SK-N-SH (cell line): ENCODE results near the gene SLC1A7. TPM values are rescaled to one million over a fixed set of nuclear protein-coding genes. Genes with fewer than 3 reads are reported as not detected.

Experiments
- CHD2 ChIP-seq: fragments of 150-350 bp; IDR thresholded peaks from 2 replicates; pipeline ENCODE4 v1.6.1; 2018; ENCODE audit warnings: low read length; ENCODE audit not compliant: partially characterized antibody
- FOSL2 ChIP-seq: IDR thresholded peaks from 2 replicates; pipeline ENCODE4 v1.4.0; 2012; ENCODE audit warnings: low read depth, mild to moderate bottlenecking, moderate library complexity, borderline replicate concordance
- GABPA ChIP-seq: IDR thresholded peaks from 2 replicates; pipeline ENCODE4 v1.4.0; 2012; ENCODE audit warnings: low read depth, mild to moderate bottlenecking
- GATA2 ChIP-seq: sonication (generic); formaldehyde crosslinking; IDR thresholded peaks from 2 replicates; pipeline ENCODE4 v1.5.0; 2020; ENCODE audit warnings: mild to moderate bottlenecking, missing genetic modification reagents
- JUND ChIP-seq: IDR thresholded peaks from 2 replicates; pipeline ENCODE4 v1.4.0; 2012
- MXI1 ChIP-seq: IDR thresholded peaks from 2 replicates; pipeline ENCODE4 v1.6.1; 2012; ENCODE audit warnings: mild to moderate bottlenecking, low read depth, low read length, improper control_type of control experiment
- NFIC ChIP-seq: IDR thresholded peaks from 2 replicates; pipeline ENCODE4 v1.4.0; 2012; ENCODE audit warnings: borderline replicate concordance
- NRF1 ChIP-seq: IDR thresholded peaks from 2 replicates; pipeline ENCODE4 v1.6.1; 2012; ENCODE audit warnings: low read depth, mild to moderate bottlenecking, low read length
- POLR2AphosphoS5 ChIP-seq: IDR thresholded peaks from 2 replicates; pipeline ENCODE4 v1.6.1; 2012; ENCODE audit warnings: low read depth, low read length
- RCOR1 ChIP-seq: fragments of 150-350 bp; IDR thresholded peaks from 2 replicates; pipeline ENCODE4 v1.6.1; 2017; ENCODE audit warnings: antibody characterized with exemption, low read length
- RFX5 ChIP-seq: IDR thresholded peaks from 2 replicates; pipeline ENCODE4 v1.6.1; 2012; ENCODE audit warnings: mild to moderate bottlenecking, improper control_type of control experiment, low read length
- RXRA ChIP-seq: IDR thresholded peaks from 2 replicates; pipeline ENCODE4 v1.4.0; 2012; ENCODE audit warnings: low read depth, mild to moderate bottlenecking, borderline replicate concordance
- SIN3A ChIP-seq: IDR thresholded peaks from 2 replicates; pipeline ENCODE4 v1.6.1; 2012; ENCODE audit warnings: low read depth, mild to moderate bottlenecking, low read length, moderate library complexity, borderline replicate concordance
- TAF1 ChIP-seq: IDR thresholded peaks from 2 replicates; pipeline ENCODE4 v1.6.1; 2012; ENCODE audit warnings: low read depth, mild to moderate bottlenecking, low read length, moderate library complexity, borderline replicate concordance
- TCF12 ChIP-seq: IDR thresholded peaks from 2 replicates; pipeline ENCODE4 v1.4.0; 2012
- YY1 ChIP-seq: IDR thresholded peaks from 2 replicates; pipeline ENCODE4 v1.4.0; 2012; ENCODE audit warnings: low read depth, mild to moderate bottlenecking
- polyA plus RNA-seq, 3 experiments: library from polyadenylated mRNA; depleted of rRNA; stranded (reverse); fragments of >200 nt; gene quantifications; 2 replicates each; pipeline ENCODE4 v1.2.3, GENCODE V29; 2012
- TF ChIP-seq, protein P1 (sequence below): IDR thresholded peaks from 2 replicates; pipeline ENCODE4; 2012
- TF ChIP-seq, protein P2 (sequence below): IDR thresholded peaks from 2 replicates; pipeline ENCODE4 v1.4.0; 2012; ENCODE audit warnings: low read depth
- TF ChIP-seq, protein P3 (sequence below): IDR thresholded peaks from 2 replicates; pipeline ENCODE4 v1.6.1; 2012; ENCODE audit warnings: mild to moderate bottlenecking, low read depth, low read length, moderate library complexity
- TF ChIP-seq, protein P4 (sequence below): IDR thresholded peaks from 2 replicates; pipeline ENCODE4 v1.4.0; 2012; ENCODE audit warnings: low read depth, borderline replicate concordance

The SLC1A7 gene
- polyA plus RNA-seq, 1 of the 3 experiments (the other 2 are of a cell fraction) = not detected

DNA sequence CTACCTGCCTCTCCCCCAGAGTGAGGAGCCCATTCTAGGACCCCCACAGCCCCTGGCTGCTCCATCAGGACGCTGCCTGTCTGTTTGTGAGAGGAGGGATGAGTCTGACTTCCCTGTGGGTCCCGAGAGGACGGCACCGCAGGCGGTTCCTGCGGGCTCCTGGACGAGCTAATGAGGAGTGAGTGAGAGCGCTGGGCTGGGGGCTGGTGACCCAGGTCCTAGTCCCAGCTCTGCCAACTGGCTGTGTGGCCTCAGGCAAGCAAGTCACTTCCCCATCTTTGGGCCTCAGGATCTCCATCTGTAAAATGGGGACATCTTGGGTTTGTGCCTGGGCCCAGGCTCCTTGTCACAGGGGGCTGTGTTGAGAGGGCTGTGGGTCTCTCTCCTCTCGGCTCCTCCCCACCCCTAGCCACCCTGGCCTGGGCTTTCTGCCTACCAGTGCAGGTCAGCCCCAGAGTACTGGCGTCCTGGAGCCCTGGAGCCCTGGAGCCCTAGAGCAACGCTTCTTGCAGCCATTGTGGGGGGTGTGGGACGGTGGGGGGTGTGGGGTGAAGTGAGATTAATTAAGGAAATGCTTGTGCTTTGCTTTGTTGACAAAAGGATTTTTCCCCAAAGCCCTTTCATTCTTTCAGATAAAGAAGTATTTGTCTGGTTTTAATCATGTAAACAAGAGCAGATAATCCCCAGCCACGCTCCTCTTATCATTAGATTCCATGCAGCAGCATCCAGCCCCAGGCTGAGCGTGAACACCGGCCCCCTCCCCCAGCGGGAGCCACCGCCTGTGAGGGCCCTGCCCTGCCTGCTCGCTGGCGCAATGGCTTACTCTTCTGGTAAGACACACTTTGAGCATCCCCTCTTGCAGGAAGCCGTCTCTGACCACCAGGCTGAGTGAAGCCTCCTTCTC lies 26.8 kb downstream of the SLC1A7 start (continued):
- TF ChIP-seq, protein P1, sequence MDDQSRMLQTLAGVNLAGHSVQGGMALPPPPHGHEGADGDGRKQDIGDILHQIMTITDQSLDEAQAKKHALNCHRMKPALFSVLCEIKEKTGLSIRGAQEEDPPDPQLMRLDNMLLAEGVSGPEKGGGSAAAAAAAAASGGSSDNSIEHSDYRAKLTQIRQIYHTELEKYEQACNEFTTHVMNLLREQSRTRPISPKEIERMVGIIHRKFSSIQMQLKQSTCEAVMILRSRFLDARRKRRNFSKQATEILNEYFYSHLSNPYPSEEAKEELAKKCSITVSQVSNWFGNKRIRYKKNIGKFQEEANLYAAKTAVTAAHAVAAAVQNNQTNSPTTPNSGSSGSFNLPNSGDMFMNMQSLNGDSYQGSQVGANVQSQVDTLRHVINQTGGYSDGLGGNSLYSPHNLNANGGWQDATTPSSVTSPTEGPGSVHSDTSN = no peak
- TF ChIP-seq RFX5 (no peak), POLR2AphosphoS5 (no peak), YY1 (no peak), RCOR1 (peak; percentile 100), RXRA (no peak), NRF1 (no peak), MXI1 (peak; percentile 68), NFIC (no peak), GATA2 (CRISPR knock-in tag) (peak; percentile 96), JUND (no peak), CHD2 (peak; percentile 96), TAF1 (no peak), FOSL2 (no peak), SIN3A (no peak), TCF12 (peak; percentile 28; the same call in 1 of the 2 replicates), GABPA (no peak)
- TF ChIP-seq, protein P2, sequence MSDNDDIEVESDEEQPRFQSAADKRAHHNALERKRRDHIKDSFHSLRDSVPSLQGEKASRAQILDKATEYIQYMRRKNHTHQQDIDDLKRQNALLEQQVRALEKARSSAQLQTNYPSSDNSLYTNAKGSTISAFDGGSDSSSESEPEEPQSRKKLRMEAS = no peak
- TF ChIP-seq, protein P3, sequence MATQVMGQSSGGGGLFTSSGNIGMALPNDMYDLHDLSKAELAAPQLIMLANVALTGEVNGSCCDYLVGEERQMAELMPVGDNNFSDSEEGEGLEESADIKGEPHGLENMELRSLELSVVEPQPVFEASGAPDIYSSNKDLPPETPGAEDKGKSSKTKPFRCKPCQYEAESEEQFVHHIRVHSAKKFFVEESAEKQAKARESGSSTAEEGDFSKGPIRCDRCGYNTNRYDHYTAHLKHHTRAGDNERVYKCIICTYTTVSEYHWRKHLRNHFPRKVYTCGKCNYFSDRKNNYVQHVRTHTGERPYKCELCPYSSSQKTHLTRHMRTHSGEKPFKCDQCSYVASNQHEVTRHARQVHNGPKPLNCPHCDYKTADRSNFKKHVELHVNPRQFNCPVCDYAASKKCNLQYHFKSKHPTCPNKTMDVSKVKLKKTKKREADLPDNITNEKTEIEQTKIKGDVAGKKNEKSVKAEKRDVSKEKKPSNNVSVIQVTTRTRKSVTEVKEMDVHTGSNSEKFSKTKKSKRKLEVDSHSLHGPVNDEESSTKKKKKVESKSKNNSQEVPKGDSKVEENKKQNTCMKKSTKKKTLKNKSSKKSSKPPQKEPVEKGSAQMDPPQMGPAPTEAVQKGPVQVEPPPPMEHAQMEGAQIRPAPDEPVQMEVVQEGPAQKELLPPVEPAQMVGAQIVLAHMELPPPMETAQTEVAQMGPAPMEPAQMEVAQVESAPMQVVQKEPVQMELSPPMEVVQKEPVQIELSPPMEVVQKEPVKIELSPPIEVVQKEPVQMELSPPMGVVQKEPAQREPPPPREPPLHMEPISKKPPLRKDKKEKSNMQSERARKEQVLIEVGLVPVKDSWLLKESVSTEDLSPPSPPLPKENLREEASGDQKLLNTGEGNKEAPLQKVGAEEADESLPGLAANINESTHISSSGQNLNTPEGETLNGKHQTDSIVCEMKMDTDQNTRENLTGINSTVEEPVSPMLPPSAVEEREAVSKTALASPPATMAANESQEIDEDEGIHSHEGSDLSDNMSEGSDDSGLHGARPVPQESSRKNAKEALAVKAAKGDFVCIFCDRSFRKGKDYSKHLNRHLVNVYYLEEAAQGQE = no peak
- TF ChIP-seq, protein P4, sequence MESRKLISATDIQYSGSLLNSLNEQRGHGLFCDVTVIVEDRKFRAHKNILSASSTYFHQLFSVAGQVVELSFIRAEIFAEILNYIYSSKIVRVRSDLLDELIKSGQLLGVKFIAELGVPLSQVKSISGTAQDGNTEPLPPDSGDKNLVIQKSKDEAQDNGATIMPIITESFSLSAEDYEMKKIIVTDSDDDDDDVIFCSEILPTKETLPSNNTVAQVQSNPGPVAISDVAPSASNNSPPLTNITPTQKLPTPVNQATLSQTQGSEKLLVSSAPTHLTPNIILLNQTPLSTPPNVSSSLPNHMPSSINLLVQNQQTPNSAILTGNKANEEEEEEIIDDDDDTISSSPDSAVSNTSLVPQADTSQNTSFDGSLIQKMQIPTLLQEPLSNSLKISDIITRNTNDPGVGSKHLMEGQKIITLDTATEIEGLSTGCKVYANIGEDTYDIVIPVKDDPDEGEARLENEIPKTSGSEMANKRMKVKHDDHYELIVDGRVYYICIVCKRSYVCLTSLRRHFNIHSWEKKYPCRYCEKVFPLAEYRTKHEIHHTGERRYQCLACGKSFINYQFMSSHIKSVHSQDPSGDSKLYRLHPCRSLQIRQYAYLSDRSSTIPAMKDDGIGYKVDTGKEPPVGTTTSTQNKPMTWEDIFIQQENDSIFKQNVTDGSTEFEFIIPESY = no peak
- TF ChIP-seq, all 33 proteins: peak for 8
